ENCODE data around the gene ARHGAP10. TPM values are rescaled to one million over a fixed set of nuclear protein-coding genes. Genes with fewer than 3 reads are reported as not detected.

Gene ARHGAP10
- total RNA-seq, 1 donor from 2014 or later, result 20.2 TPM

GRCh38 chr4:147938496-147938895 is 206.6 kb downstream of the ARHGAP10 start:
- H3K36me3 ChIP-seq, result no peaks in the 10 kb centered on the region
- peaks cover 7% of the 10 kb centered on the region for H3K27me3 Mint-ChIP-seq (ENCODE audit: insufficient read depth, low read depth)
- no peak overlapping the region for H3K27ac Mint-ChIP-seq
- no peaks in the 10 kb centered on the region for H3K9me3 ChIP-seq (ENCODE audit: low read depth)
- no peaks in the 10 kb centered on the region for H3K27me3 ChIP-seq
- H3F3A ChIP-seq (ENCODE audit: low read depth), result peaks cover 6% of the 10 kb centered on the region
- no peaks in the 10 kb centered on the region for H3K36me3 Mint-ChIP-seq
- H3K9me3 Mint-ChIP-seq, result no peaks in the 10 kb centered on the region
- H3K4me3 ChIP-seq, result no peak overlapping the region
- no peak overlapping the region for H3K4me3 Mint-ChIP-seq
- peak; percentile 67 for DNase-seq (ENCODE audit: low spot score)
- no peak overlapping the region for H3K27ac ChIP-seq
- TF ChIP-seq CTCF (IDR thresholded peaks at IDR 0.05) (no peak), EZH2phosphoT487 (IDR thresholded peaks at IDR 0.05) (no peak), EZH2 (IDR thresholded peaks at IDR 0.05) (no peak)
- H3K4me1 ChIP-seq, result peaks cover 21% of the 10 kb centered on the region
- H3K4me2 ChIP-seq, result peak overlapping the region; percentile 42
- no peaks in the 10 kb centered on the region for H4K20me1 ChIP-seq (ENCODE audit: low read depth)
- H3K79me2 ChIP-seq (ENCODE audit: low read depth), result no peaks in the 10 kb centered on the region
- peaks cover 4% of the 10 kb centered on the region for H3K4me1 Mint-ChIP-seq
- H2AFZ ChIP-seq (replicated peaks), result no peak overlapping the region
- H3K9ac ChIP-seq, result no peak overlapping the region

- no peaks in the 10 kb centered on the region for H3K9me3 ChIP-seq (ENCODE audit: low read depth)
- no peak overlapping the region for H3K4me3 ChIP-seq
- H3K36me3 Mint-ChIP-seq, result no peaks in the 10 kb centered on the region
- H3F3A ChIP-seq (ENCODE audit: low read depth), result peaks cover 6% of the 10 kb centered on the region
- DNase-seq (ENCODE audit: low spot score), result no peak
- H3K27ac Mint-ChIP-seq, result no peak overlapping the region
- H3K9ac ChIP-seq, result no peak overlapping the region
- no peaks in the 10 kb centered on the region for H3K9me3 Mint-ChIP-seq
- H3K4me1 Mint-ChIP-seq, result peaks cover 4% of the 10 kb centered on the region
- H3K4me3 Mint-ChIP-seq, result no peak overlapping the region
- H3K27me3 ChIP-seq, result no peaks in the 10 kb centered on the region
- H3K27me3 Mint-ChIP-seq (ENCODE audit: insufficient read depth, low read depth), result peaks cover 7% of the 10 kb centered on the region
- peaks cover 21% of the 10 kb centered on the region for H3K4me1 ChIP-seq
- H2AFZ ChIP-seq (replicated peaks), result no peak overlapping the region
- no peak overlapping the region for H3K4me2 ChIP-seq
- H3K27ac ChIP-seq, result no peak overlapping the region
- H4K20me1 ChIP-seq (ENCODE audit: low read depth), result no peaks in the 10 kb centered on the region
- H3K79me2 ChIP-seq (ENCODE audit: low read depth), result no peaks in the 10 kb centered on the region
- TF ChIP-seq CTCF (IDR thresholded peaks at IDR 0.05) (no peak), EZH2 (IDR thresholded peaks at IDR 0.05) (no peak), EZH2phosphoT487 (IDR thresholded peaks at IDR 0.05) (no peak)
- H3K36me3 ChIP-seq, result no peaks in the 10 kb centered on the region
These were observed 208.3 kb downstream of the ARHGAP10 start for GRCh38 chr4:147940171-147940570.

- peaks cover 7% of the 10 kb centered on the region for H3K27me3 Mint-ChIP-seq (ENCODE audit: insufficient read depth, low read depth)
- H3F3A ChIP-seq (ENCODE audit: low read depth), result peaks cover 6% of the 10 kb centered on the region
These were observed 209.5 kb downstream of the ARHGAP10 start for GRCh38 chr4:147941373-147941772.

More at GRCh38 chr4:147941373-147941772, 209.5 kb downstream of the ARHGAP10 start:
- H3K36me3 ChIP-seq, result peaks cover under 1% of the 10 kb centered on the region
- Mint-ChIP-seq H3K4me3 (no peak overlapping the region), H3K4me1 (peaks cover 4% of the 10 kb centered on the region), H3K27ac (no peak overlapping the region), H3K9me3 (no peaks in the 10 kb centered on the region), H3K36me3 (peaks cover 3% of the 10 kb centered on the region)
- peaks cover 21% of the 10 kb centered on the region for H3K4me1 ChIP-seq
- H3K27me3 ChIP-seq, result no peaks in the 10 kb centered on the region
- no peak overlapping the region for H3K4me3 ChIP-seq
- no peaks in the 10 kb centered on the region for H3K79me2 ChIP-seq (ENCODE audit: low read depth)
- H3K9me3 ChIP-seq (ENCODE audit: low read depth), result no peaks in the 10 kb centered on the region
- H3K27ac ChIP-seq, result no peak overlapping the region
- H3K9ac ChIP-seq, result no peak overlapping the region
- no peaks in the 10 kb centered on the region for H4K20me1 ChIP-seq (ENCODE audit: low read depth)
- no peak overlapping the region for H3K4me2 ChIP-seq
- TF ChIP-seq CTCF (IDR thresholded peaks at IDR 0.05), result no peak
- TF ChIP-seq EZH2 (IDR thresholded peaks at IDR 0.05), result no peak
- TF ChIP-seq EZH2phosphoT487 (IDR thresholded peaks at IDR 0.05), result no peak
- no peak overlapping the region for H2AFZ ChIP-seq (replicated peaks)
- no peak for DNase-seq (ENCODE audit: low spot score)

Data from neural progenitor cell (in vitro differentiated cells).